ENCODE results near the gene PRKACB. TPM values are rescaled to one million over a fixed set of nuclear protein-coding genes. Genes with fewer than 3 reads are reported as not detected.

PRKACB gene
- total RNA-seq, 1 experiment from 2014 or later, result 135 TPM

DNA sequence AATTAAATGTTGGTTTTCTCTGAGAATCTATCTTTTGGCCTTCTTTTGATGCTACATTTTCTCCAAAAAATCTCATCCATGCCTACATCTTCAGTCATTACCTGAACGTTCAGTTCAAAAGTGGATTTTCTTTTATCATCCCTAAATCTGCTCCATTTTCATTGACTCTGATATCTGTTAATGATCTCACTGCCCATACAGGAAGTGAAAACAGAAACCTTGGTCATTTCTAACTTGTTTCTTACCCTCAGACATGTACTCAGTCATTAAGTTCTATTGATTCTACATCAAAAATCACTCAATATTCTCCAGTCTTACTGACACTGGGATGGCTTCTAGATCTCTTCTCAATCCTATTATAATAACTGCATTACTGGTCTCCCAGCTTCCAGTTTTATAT lies 22.7 kb downstream of the PRKACB start:
- H4K20me1 ChIP-seq (ENCODE audit: insufficient read depth), result no peaks in the 10 kb centered on the region
- H3K36me3 ChIP-seq (ENCODE audit: control insufficient read depth in 1 of 2, insufficient read depth in 2 of 2, low read length in 2 of 2), result 0 out of 4 replicates have a peak, but pooled peaks cover 0 to 7% of the 10 kb centered on the region in 2 experiments
- peaks cover 99% of the 10 kb centered on the region for H3K79me2 ChIP-seq (ENCODE audit: insufficient read depth, low read length)
- H2AFZ ChIP-seq (ENCODE audit: low read depth, low read length, poor library complexity, severe bottlenecking), result no peak overlapping the region
- H3K4me1 ChIP-seq (ENCODE audit: control insufficient read depth in 1 of 2, insufficient read depth in 2 of 2, low read length in 2 of 2), result peaks cover 94 to 98% of the 10 kb centered on the region in 2 experiments
- H3K27me3 ChIP-seq (ENCODE audit: insufficient read depth, low read length), result no peaks in the 10 kb centered on the region
- H3K9me3 ChIP-seq (ENCODE audit: control insufficient read depth in 1 of 2, insufficient read depth in 1 of 2, low read depth in 1 of 2, low read length in 2 of 2), result no peaks in the 10 kb centered on the region
- H3K9me2 ChIP-seq (ENCODE audit: insufficient read depth), result no peaks in the 10 kb centered on the region
- DNase-seq (ENCODE audit: low read depth, low spot score) (no peak), ATAC-seq (no peak)
- peak overlapping the region; percentile 25 for H3K4me2 ChIP-seq (ENCODE audit: low read length)
- intact Hi-C loops (cut with micrococcal nuclease), result no loop called here
- ChIA-PET POLR2A (no interaction called here), CTCF (no interaction called here), RAD21 (ENCODE audit: low non-redundant PET in 1 of 2, low total read pairs in 2 of 2, uncharacterized antibody in 2 of 2, unreplicated experiment in 2 of 2) (no interaction called here)
- no TSS peak for BruUV-seq (replicated peaks)
- H3K9ac ChIP-seq (ENCODE audit: low read length), result peak overlapping the region; percentile 16
- peak overlapping the region; percentile 99 for H3K27ac ChIP-seq (ENCODE audit: low read depth, low read length)
- TF ChIP-seq EZH2phosphoT487 (IDR thresholded peaks at IDR 0.05; ENCODE audit: borderline replicate concordance) (no peak), SP1 (IDR thresholded peaks at IDR 0.05; ENCODE audit: low read depth) (no peak), ZNF274 (IDR thresholded peaks at IDR 0.05; ENCODE audit: low read depth, low read length) (no peak), ELF1 (IDR thresholded peaks at IDR 0.05; ENCODE audit: borderline replicate concordance, low read depth) (no peak), SRF (IDR thresholded peaks at IDR 0.05; ENCODE audit: low read depth) (no peak), SIN3A (IDR thresholded peaks at IDR 0.05; ENCODE audit: low read depth) (no peak), YY1 (IDR thresholded peaks at IDR 0.05; ENCODE audit: extremely low read depth, insufficient replicate concordance, low read depth, low read length) (no peak), ZFX (IDR thresholded peaks at IDR 0.05) (no peak), POLR2AphosphoS5 (IDR thresholded peaks at IDR 0.05; ENCODE audit: low read depth, low read length) (no peak), RAD21 (IDR thresholded peaks at IDR 0.05; ENCODE audit: low read depth) (no peak), POLR2A (IDR thresholded peaks at IDR 0.05; ENCODE audit: borderline replicate concordance, extremely low read depth, insufficient read depth, insufficient read length) (no peak)
- TF ChIP-seq, protein P1, sequence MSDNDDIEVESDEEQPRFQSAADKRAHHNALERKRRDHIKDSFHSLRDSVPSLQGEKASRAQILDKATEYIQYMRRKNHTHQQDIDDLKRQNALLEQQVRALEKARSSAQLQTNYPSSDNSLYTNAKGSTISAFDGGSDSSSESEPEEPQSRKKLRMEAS (IDR thresholded peaks at IDR 0.05), result no peak
- TF ChIP-seq, protein P2, sequence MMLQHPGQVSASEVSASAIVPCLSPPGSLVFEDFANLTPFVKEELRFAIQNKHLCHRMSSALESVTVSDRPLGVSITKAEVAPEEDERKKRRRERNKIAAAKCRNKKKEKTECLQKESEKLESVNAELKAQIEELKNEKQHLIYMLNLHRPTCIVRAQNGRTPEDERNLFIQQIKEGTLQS (IDR thresholded peaks at IDR 0.05), result no peak
- H3K4me3 ChIP-seq (replicated peaks in 1 of 2; ENCODE audit: low read depth in 1 of 2, low read length in 2 of 2), result no peak overlapping the region

Data from HCT116 (cell line).